H1 (cell line): ENCODE data around the gene QSOX2. TPM values are rescaled to one million over a fixed set of nuclear protein-coding genes. Genes with fewer than 3 reads are reported as not detected.

Experiments
- BACH1 ChIP-seq: IDR thresholded peaks from 2 replicates; pipeline ENCODE4 v1.6.1; 2012; ENCODE audit warnings: low read length, improper control_type of control experiment
- CHD1 ChIP-seq: IDR thresholded peaks from 2 replicates; pipeline ENCODE4 v1.6.1; 2012; ENCODE audit warnings: low read depth, low read length, improper control_type of control experiment
- CTBP2 ChIP-seq: IDR thresholded peaks from 2 replicates; pipeline ENCODE4 v1.7.0; 2011; ENCODE audit warnings: borderline replicate concordance, mild to moderate bottlenecking, moderate library complexity, mixed read lengths, low read length; ENCODE audit not compliant: insufficient read depth, insufficient read length
- EGR1 ChIP-seq: IDR thresholded peaks from 2 replicates; pipeline ENCODE4 v1.6.1; 2011; ENCODE audit warnings: low read depth, low read length, borderline replicate concordance
- HDAC6 ChIP-seq: IDR thresholded peaks from one replicate; pipeline ENCODE4 v1.7.1; 2012; ENCODE audit warnings: low read depth, mild to moderate bottlenecking, inconsistent platforms, low read length, moderate library complexity
- NANOG ChIP-seq: IDR thresholded peaks from 2 replicates; pipeline ENCODE4 v1.6.1; 2011; ENCODE audit warnings: low read length, low read depth, mild to moderate bottlenecking, inconsistent platforms; ENCODE audit not compliant: insufficient read depth, poor library complexity, severe bottlenecking
- RAD21 ChIP-seq, 2 experiments: IDR thresholded peaks in 1 of 2; conservative IDR thresholded peaks in 1 of 2; 2 replicates each; pipeline ENCODE4 v1.6.1; 2011; ENCODE audit warnings: low read depth in 2 of 2, low read length in 2 of 2, improper control_type of control experiment in 1 of 2, inconsistent platforms in 1 of 2, mild to moderate bottlenecking in 1 of 2, moderate library complexity in 1 of 2
- YY1 ChIP-seq: IDR thresholded peaks from 2 replicates; pipeline ENCODE4 v1.6.1; 2011; ENCODE audit warnings: low read depth, mild to moderate bottlenecking, low read length
- polyA plus RNA-seq, 7 experiments: library from polyadenylated mRNA; depleted of rRNA in 3 of 7; stranded (reverse) in 5 of 7; unstranded in 2 of 7; fragments of >200 nt in 5 of 7; fragments of 200-250 nt in 2 of 7; gene quantifications; 1 replicate in 5 of 7; 2 replicates in 1 of 7; 4 replicates in 1 of 7; pipeline versions ENCODE4 v1.2.1 to v1.2.3, GENCODE V29; 2011 to 2013; ENCODE audit warnings: missing spikeins in 2 of 7, mixed read lengths in 2 of 7
- total RNA-seq: library from RNA; stranded (reverse); fragmentation: NEBNext Ultra II Directional; extraction: Animal tissue kit (Norgen Biotek cat#: 25700); gene quantifications from 2 replicates; pipeline ENCODE4 v1.2.1, GENCODE V29; 2021

QSOX2 gene
- total and polyA plus RNA-seq, 2 of the 8 experiments (the other 6 are each of a cell fraction or from before 2014, with no cell fraction given), result 18.0 to 28.6 TPM

DNA sequence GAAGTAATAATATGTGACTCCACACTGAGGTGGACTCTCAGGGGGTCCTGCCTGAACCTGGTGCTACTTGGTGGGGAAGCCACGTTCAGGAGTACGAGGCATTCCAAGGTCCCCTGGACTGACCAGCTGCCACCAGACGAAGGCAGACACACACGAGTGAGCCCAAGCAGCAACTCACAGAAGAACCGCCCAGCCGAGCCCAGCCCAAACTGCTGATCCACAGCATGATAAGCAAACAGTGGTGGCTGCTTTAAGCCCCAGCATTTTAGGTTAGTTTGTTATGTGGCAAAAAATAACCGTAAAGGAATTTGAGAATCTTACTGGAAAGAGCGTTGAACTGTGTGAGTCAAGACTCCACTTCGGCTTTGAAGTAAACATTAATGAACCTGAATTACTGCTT is 31.9 kb downstream of the QSOX2 start (continued):
- no peak for TF ChIP-seq CTBP2
- no peak for TF ChIP-seq HDAC6
- TF ChIP-seq BACH1, result no peak
- no peak for TF ChIP-seq RAD21 (IDR thresholded peaks at IDR 0.05 in 1 of 2, conservative IDR thresholded peaks at IDR 0.05 in 1 of 2; ENCODE audit: low read depth in 2 of 2, low read length in 2 of 2)
- TF ChIP-seq YY1, result no peak
- no peak for TF ChIP-seq NANOG
- TF ChIP-seq CHD1, result no peak
- no peak for TF ChIP-seq EGR1
